ENCODE results near the gene PSENEN.

DNA sequence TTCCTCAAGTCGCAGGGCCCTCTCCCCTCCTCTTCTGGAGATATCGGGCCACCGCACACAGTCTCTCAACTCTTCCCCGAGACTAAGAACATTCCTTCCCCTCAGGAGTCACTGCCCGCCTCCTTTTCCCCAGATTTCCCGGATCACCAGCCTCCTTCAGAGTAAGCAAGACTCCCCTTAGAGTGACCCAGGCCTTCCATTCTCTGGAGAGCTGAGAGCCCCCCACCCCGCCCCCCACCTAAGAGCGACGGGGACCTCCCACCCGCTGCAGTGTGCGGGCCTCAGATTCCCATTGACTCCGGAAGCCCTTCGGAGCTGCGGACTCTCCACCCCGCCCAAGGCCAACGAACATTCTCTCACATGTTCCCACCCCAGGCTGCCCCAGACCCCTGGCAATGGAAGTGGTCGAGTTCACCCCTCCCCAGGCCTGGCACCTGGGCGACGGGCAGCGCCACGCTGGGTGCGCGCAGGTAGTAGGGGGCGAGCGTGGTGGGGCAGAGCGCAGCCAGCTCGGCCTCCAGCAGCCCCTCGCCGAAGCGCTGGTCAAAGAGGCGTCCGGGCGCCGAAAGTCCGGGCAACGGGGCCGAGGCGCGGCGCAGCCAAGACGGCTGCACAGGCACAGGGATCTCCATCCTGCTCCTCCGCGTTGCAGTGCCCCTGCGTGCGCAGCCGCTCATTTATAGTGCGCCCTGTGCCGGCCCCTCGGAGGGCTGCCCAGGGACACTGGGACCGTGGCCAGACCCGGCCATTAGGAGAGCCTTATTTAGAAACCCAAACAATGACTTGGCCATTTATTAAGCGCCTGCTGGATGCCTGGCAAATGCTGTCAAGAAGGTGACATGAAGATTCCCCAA, 11.2 kb downstream of the PSENEN start, which contains the start of gene HSPB6:
- TF ChIP-seq, protein P1, sequence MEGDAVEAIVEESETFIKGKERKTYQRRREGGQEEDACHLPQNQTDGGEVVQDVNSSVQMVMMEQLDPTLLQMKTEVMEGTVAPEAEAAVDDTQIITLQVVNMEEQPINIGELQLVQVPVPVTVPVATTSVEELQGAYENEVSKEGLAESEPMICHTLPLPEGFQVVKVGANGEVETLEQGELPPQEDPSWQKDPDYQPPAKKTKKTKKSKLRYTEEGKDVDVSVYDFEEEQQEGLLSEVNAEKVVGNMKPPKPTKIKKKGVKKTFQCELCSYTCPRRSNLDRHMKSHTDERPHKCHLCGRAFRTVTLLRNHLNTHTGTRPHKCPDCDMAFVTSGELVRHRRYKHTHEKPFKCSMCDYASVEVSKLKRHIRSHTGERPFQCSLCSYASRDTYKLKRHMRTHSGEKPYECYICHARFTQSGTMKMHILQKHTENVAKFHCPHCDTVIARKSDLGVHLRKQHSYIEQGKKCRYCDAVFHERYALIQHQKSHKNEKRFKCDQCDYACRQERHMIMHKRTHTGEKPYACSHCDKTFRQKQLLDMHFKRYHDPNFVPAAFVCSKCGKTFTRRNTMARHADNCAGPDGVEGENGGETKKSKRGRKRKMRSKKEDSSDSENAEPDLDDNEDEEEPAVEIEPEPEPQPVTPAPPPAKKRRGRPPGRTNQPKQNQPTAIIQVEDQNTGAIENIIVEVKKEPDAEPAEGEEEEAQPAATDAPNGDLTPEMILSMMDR (conservative IDR thresholded peaks at IDR 0.05), result no peak
- no peak for TF ChIP-seq ZFX (IDR thresholded peaks at IDR 0.05)
